ENCODE results near the gene C22orf31.

Gene C22orf31

DNA sequence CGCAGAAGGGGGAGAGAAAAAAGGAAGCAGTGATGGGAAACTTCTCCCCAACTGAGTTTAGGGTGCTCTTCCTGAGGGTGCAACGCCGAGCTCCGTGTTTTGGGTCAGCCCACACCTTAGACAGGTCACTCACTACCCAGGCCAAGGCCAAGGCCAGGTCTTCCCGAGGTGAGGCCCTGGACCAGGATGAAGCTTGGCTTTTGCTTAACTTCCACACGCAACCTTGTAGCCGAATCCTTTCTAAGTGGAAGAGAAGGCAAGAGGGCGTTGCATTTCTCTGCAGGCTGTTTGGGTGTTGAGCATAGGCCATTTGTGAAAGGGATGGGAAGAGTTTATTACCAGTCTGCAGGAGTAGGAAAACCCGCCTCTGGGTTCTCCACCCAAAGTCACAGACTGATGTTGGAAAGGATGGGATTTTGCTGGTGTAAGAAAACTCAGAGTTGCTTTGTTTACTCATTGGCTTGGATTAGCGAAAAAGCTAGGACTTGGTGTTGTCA, 12.7 kb upstream of the C22orf31 start:
- H3K27ac ChIP-seq (ENCODE audit: low read depth, low read length): no peak overlapping the region
- TF ChIP-seq, protein P1, sequence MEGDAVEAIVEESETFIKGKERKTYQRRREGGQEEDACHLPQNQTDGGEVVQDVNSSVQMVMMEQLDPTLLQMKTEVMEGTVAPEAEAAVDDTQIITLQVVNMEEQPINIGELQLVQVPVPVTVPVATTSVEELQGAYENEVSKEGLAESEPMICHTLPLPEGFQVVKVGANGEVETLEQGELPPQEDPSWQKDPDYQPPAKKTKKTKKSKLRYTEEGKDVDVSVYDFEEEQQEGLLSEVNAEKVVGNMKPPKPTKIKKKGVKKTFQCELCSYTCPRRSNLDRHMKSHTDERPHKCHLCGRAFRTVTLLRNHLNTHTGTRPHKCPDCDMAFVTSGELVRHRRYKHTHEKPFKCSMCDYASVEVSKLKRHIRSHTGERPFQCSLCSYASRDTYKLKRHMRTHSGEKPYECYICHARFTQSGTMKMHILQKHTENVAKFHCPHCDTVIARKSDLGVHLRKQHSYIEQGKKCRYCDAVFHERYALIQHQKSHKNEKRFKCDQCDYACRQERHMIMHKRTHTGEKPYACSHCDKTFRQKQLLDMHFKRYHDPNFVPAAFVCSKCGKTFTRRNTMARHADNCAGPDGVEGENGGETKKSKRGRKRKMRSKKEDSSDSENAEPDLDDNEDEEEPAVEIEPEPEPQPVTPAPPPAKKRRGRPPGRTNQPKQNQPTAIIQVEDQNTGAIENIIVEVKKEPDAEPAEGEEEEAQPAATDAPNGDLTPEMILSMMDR (IDR thresholded peaks at IDR 0.05; ENCODE audit: low read depth, low read length, poor library complexity, severe bottlenecking): no peak
- H3K4me3 ChIP-seq (ENCODE audit: low read length): no peak overlapping the region
- H3K4me2 ChIP-seq (ENCODE audit: low read length): no peak overlapping the region
- no peaks in the 10 kb centered on the region for H4K20me1 ChIP-seq (ENCODE audit: control insufficient read depth, insufficient read depth, low read depth, low read length)
- no peaks in the 10 kb centered on the region for H3K9me2 ChIP-seq (replicated peaks; ENCODE audit: control insufficient read depth, low read length)
- H3F3A ChIP-seq (ENCODE audit: control insufficient read depth, insufficient read depth): no peaks in the 10 kb centered on the region
- H3K79me2 ChIP-seq (ENCODE audit: control insufficient read depth, low read length): no peaks in the 10 kb centered on the region
- H3K9me3 ChIP-seq (ENCODE audit: control insufficient read depth, insufficient read depth, low read length): no peaks in the 10 kb centered on the region
- no peaks in the 10 kb centered on the region for H3K36me3 ChIP-seq (ENCODE audit: control insufficient read depth, low read length)
- peaks cover 16% of the 10 kb centered on the region for H3K4me1 ChIP-seq (ENCODE audit: control insufficient read depth, low read length)
- H3K27me3 ChIP-seq (ENCODE audit: control insufficient read depth, low read length): peaks cover 31% of the 10 kb centered on the region

GRCh38 chr22:29073618-29074275, 12.1 kb upstream of the C22orf31 start:
- peaks cover 10% of the 10 kb centered on the region for H3K4me1 ChIP-seq (ENCODE audit: control insufficient read depth, low read length)

DNA sequence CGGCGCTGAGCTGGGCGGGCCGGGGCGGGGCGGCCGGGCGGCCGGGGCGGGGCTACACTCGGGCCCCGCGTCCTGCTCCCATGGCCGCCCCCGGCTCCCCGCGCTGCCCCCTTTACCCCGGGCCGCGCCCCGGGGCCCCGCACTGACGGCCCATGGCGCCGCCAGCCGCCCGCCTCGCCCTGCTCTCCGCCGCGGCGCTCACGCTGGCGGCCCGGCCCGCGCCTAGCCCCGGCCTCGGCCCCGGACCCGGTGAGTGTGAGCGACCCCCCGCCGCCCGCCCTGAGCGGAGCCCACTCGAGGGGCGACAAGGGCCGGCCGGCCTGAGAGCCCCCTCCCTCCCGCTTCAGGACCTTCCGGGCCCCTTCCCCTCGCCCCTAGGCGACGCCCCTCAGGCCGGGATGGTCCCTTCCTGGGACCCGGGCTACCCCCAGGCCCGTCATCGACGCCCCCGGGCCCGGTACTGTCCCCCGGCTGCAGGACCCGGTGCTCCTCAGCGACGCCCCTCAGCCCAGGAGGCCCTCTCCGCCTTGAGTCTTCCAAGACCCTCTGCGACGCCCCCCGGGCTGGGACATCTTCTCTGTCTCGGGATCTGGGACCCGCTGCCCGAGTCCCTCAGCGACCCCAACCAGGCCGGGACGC, 11.5 kb upstream of the C22orf31 start, which contains the start of gene KREMEN1:
Gene KREMEN1, plus strand, starts transcription at position 57 of the 639 bp plus-strand sequence. Its CDS starts 96 bp downstream, at position 153.
- H3K27me3 ChIP-seq (ENCODE audit: control insufficient read depth, low read length): peaks cover 34% of the 10 kb centered on the region
- H3K27ac ChIP-seq (ENCODE audit: low read depth, low read length): no peak within 1 kb of the TSS
- no peaks in the 10 kb centered on the region for H3K9me3 ChIP-seq (ENCODE audit: control insufficient read depth, insufficient read depth, low read length)
- no peaks in the 10 kb centered on the region for H3F3A ChIP-seq (ENCODE audit: control insufficient read depth, insufficient read depth)
- peak within 1 kb of the TSS; percentile 47; the same call in 1 of the 2 replicates for H3K4me2 ChIP-seq (ENCODE audit: low read length)
- H3K4me1 ChIP-seq (ENCODE audit: control insufficient read depth, low read length): peaks cover 4% of the 10 kb centered on the region
- H4K20me1 ChIP-seq (ENCODE audit: control insufficient read depth, insufficient read depth, low read depth, low read length): no peaks in the 10 kb centered on the region
- H3K9me2 ChIP-seq (replicated peaks; ENCODE audit: control insufficient read depth, low read length): no peaks in the 10 kb centered on the region
- no peak within 1 kb of the TSS for H3K4me3 ChIP-seq (ENCODE audit: low read length)
- no peaks in the 10 kb centered on the region for H3K79me2 ChIP-seq (ENCODE audit: control insufficient read depth, low read length)
- H3K36me3 ChIP-seq (ENCODE audit: control insufficient read depth, low read length): no peaks in the 10 kb centered on the region
- TF ChIP-seq, protein P1 (IDR thresholded peaks at IDR 0.05; ENCODE audit: low read depth, low read length, poor library complexity, severe bottlenecking): no peak
- no peak for TF ChIP-seq EZH2phosphoT487 (IDR thresholded peaks at IDR 0.05; ENCODE audit: borderline replicate concordance, low read length)

More at GRCh38 chr22:29073618-29074275, 12.1 kb upstream of the C22orf31 start:
- H3K9me3 ChIP-seq (ENCODE audit: control insufficient read depth, insufficient read depth, low read length): no peaks in the 10 kb centered on the region
- no peak overlapping the region for H3K27ac ChIP-seq (ENCODE audit: low read depth, low read length)
- H3K4me2 ChIP-seq (ENCODE audit: low read length): no peak overlapping the region
- no peaks in the 10 kb centered on the region for H3F3A ChIP-seq (ENCODE audit: control insufficient read depth, insufficient read depth)
- H3K36me3 ChIP-seq (ENCODE audit: control insufficient read depth, low read length): no peaks in the 10 kb centered on the region
- no peak for TF ChIP-seq EZH2phosphoT487 (IDR thresholded peaks at IDR 0.05; ENCODE audit: borderline replicate concordance, low read length)
- TF ChIP-seq, protein P1 (IDR thresholded peaks at IDR 0.05; ENCODE audit: low read depth, low read length, poor library complexity, severe bottlenecking): no peak
- H3K9me2 ChIP-seq (replicated peaks; ENCODE audit: control insufficient read depth, low read length): no peaks in the 10 kb centered on the region
- H3K4me3 ChIP-seq (ENCODE audit: low read length): no peak overlapping the region
- H3K79me2 ChIP-seq (ENCODE audit: control insufficient read depth, low read length): no peaks in the 10 kb centered on the region
- no peaks in the 10 kb centered on the region for H4K20me1 ChIP-seq (ENCODE audit: control insufficient read depth, insufficient read depth, low read depth, low read length)
- peaks cover 34% of the 10 kb centered on the region for H3K27me3 ChIP-seq (ENCODE audit: control insufficient read depth, low read length)

Measured in DOHH2 (cell line).